AG04450 (cell line): ENCODE measurements around the gene INSRR. TPM values are rescaled to one million over a fixed set of nuclear protein-coding genes. Genes with fewer than 3 reads are reported as not detected.

Experiments used
- CTCF ChIA-PET: fragments of 300-600, 350-600 bp; formaldehyde crosslinking; extraction: SDS; loops from one replicate; lab custom pipeline; 2022; ENCODE audit warnings: antibody characterized with exemption, inconsistent platforms; lab: Charles Lee
- POLR2A ChIA-PET: fragments of 350-600 bp; formaldehyde crosslinking; extraction: SDS; loops from one replicate; lab custom pipeline; 2021; ENCODE audit warnings: antibody characterized with exemption, inconsistent platforms; lab: Yijun Ruan, JAX
- DNase-seq: peaks from one replicate; pipeline ENCODE4 v3.0.0-alpha.2; 2011; ENCODE audit warnings: low read depth, low spot score
- H3K27ac ChIP-seq: one replicate; pipeline ENCODE4 v1.5.1; 2012; ENCODE audit warnings: low read depth, low read length, control low read depth
- H3K27me3 ChIP-seq: one replicate; pipeline ENCODE4 v1.6.0; 2012; ENCODE audit warnings: low read length; ENCODE audit not compliant: control insufficient read depth, insufficient read depth
- H3K4me3 ChIP-seq: 2 replicates; pipeline ENCODE4 v1.5.1; 2011; ENCODE audit warnings: mild to moderate bottlenecking, low read depth, low read length, control low read depth
- H3K9me3 ChIP-seq: 2 replicates; pipeline ENCODE4 v1.5.1; 2012; ENCODE audit warnings: low read length; ENCODE audit not compliant: control insufficient read depth, insufficient read depth
- polyA plus RNA-seq: library from polyadenylated mRNA; depleted of rRNA; stranded (reverse); fragments of >200 nt; gene quantifications from 2 replicates; pipeline ENCODE4 v1.2.3, GENCODE V29; 2011
- TF ChIP-seq, protein P1 (sequence below): IDR thresholded peaks from 2 replicates; pipeline ENCODE4 v1.5.1; 2011; ENCODE audit warnings: low read depth, low read length, control low read depth, inconsistent platforms

Gene INSRR
- polyA plus RNA-seq, 1 experiment, result not detected

DNA sequence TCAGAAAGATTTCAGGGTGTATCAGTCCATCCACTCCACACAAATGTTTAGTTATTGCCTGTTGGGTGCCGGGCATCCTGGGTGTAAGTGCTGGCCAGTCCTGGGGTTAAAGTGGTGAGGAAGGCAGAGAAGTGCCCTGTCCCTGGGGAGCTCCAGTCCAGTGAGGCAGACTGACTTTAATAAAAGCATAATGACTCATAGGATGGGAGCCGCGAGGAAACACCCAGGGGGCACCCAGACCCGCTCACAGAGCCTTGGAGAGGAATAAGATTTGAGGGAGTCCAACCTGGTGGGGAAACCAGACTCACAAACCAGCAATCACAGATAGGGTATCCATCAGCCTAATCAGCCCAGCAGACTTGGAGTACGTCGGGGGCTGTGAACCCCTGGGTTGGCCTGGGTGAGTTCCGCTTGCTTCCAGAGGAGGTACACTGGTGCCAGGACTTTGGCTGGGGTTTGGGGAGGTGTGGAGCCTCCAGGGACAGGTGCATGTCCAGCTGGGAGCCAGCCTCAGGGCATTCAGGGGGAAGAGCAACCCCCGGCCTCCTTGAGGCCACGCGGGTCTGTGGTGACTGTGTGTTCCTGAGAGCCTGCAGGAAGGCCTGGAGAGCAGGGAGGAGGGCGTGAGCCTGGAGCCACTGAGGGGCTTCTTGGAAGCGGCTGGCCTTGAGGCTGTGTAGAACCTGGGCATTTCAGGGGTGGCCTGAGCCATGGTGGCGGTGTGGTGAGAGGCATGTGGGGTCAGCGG is 38.3 kb upstream of the INSRR start:
- DNase-seq, result no peak
- peak overlapping the region; percentile 94 for H3K27ac ChIP-seq
- TF ChIP-seq, protein P1, sequence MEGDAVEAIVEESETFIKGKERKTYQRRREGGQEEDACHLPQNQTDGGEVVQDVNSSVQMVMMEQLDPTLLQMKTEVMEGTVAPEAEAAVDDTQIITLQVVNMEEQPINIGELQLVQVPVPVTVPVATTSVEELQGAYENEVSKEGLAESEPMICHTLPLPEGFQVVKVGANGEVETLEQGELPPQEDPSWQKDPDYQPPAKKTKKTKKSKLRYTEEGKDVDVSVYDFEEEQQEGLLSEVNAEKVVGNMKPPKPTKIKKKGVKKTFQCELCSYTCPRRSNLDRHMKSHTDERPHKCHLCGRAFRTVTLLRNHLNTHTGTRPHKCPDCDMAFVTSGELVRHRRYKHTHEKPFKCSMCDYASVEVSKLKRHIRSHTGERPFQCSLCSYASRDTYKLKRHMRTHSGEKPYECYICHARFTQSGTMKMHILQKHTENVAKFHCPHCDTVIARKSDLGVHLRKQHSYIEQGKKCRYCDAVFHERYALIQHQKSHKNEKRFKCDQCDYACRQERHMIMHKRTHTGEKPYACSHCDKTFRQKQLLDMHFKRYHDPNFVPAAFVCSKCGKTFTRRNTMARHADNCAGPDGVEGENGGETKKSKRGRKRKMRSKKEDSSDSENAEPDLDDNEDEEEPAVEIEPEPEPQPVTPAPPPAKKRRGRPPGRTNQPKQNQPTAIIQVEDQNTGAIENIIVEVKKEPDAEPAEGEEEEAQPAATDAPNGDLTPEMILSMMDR, result no peak
- H3K9me3 ChIP-seq, result no peaks in the 10 kb centered on the region; the same call in 1 of the 2 replicates
- H3K4me3 ChIP-seq, result peak overlapping the region; percentile 14
- H3K27me3 ChIP-seq, result no peaks in the 10 kb centered on the region
- ChIA-PET POLR2A (interaction anchor here (0.6 kb wide), 1 partner anchor 22 kb away, joined by 7 read pairs; no protein-coding TSS in a partner anchor), CTCF (interaction anchor here (1.2 to 1.9 kb wide), 8 partner anchors 12 to 208 kb away, joined by 3 to 7 read pairs (median 4); partner anchors contain the start of gene LRRC71)

DNA sequence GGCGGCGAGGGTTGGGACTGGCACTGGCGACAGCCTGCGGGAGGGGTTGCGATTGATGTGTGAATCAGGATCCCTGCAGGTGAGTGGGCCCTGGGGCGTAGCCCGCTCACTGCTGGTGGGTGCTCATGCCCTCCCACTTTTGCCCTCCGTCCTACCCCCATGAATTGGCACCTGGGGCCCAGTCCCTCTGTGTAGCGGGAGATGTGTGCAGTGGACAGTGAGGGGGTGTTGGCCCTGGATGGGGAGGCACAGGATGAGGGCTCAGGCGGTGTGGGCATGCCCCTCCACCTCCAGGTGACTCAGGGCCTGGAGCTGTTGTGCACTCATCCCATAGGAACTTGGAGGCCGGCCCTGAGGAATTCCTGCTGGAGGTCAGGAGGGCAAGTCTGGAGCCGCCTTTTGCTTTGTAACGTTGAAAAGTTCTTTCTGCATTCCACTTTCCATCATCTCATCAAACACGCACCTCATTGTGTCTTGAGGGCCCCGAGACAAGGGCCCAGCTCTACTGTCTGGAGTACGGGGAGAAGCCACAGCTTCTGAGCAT is 37.6 kb upstream of the INSRR start:
- no peaks in the 10 kb centered on the region for H3K27me3 ChIP-seq
- POLR2A ChIA-PET, result interaction anchor here (0.6 kb wide), 1 partner anchor 23 kb away, joined by 7 read pairs; no protein-coding TSS in a partner anchor

GRCh38 chr1:156895927-156896326 is 37.0 kb upstream of the INSRR start:
- Histone ChIP-seq H3K27me3 (no peaks in the 10 kb centered on the region), H3K4me3 (no peak overlapping the region), H3K27ac (peak overlapping the region; percentile 94), H3K9me3 (no peaks in the 10 kb centered on the region; the same call in 1 of the 2 replicates)
- POLR2A ChIA-PET, result no interaction called here
- no peak for DNase-seq
- TF ChIP-seq, protein P1, result no peak
- CTCF ChIA-PET, result interaction anchor here (0.6 to 1.5 kb wide), 5 partner anchors 24 to 207 kb away, joined by 4 to 7 read pairs (median 4); partner anchors contain the start of gene LRRC71

More for the DNA sequence above, 37.6 kb upstream of the INSRR start:
- Histone ChIP-seq H3K4me3 (peak overlapping the region; percentile 14), H3K9me3 (no peaks in the 10 kb centered on the region; the same call in 1 of the 2 replicates), H3K27ac (peak overlapping the region; percentile 94)
- TF ChIP-seq, protein P1, result no peak
- DNase-seq, result peak; percentile 72
- CTCF ChIA-PET, result interaction anchor here (1.2 to 1.5 kb wide), 4 partner anchors 21 to 171 kb away, joined by 3 to 6 read pairs (median 4); partner anchors contain the start of gene LRRC71

- no peak for DNase-seq
- H3K4me3 ChIP-seq, result no peak overlapping the region
- no peaks in the 10 kb centered on the region; the same call in 1 of the 2 replicates for H3K9me3 ChIP-seq
- POLR2A ChIA-PET, result no interaction called here
- CTCF ChIA-PET, result interaction anchor here (1.0 to 6.7 kb wide), 5 partner anchors 26 to 206 kb away, joined by 4 to 62 read pairs (median 6); partner anchors contain the start of gene LRRC71
- TF ChIP-seq, protein P1, result no peak
- H3K27me3 ChIP-seq, result no peaks in the 10 kb centered on the region
- peak overlapping the region; percentile 77 for H3K27ac ChIP-seq
Observed at GRCh38 chr1:156895455-156895812, 36.5 kb upstream of the INSRR start.
